ENCODE data around the gene SLC4A1AP.

DNA sequence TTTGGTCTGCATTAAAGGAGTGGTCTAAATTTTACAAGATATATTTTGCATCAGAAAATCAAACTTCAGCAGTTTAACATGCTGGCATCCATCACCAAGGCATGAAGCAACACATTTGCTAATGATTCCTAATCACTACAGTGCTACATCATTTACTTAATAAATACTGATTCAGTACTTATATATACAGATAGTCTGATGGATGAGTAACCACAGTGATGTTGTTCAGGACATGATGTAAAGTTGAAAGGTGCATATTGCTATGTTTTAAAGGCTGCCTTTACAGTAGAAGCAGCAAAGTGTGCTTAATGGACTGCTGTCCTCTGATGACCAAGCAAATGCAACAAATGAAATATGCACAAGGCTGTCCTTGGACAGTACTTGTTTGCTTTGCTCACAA lies 11.3 kb upstream of the SLC4A1AP start:
- TF ChIP-seq, protein P1, sequence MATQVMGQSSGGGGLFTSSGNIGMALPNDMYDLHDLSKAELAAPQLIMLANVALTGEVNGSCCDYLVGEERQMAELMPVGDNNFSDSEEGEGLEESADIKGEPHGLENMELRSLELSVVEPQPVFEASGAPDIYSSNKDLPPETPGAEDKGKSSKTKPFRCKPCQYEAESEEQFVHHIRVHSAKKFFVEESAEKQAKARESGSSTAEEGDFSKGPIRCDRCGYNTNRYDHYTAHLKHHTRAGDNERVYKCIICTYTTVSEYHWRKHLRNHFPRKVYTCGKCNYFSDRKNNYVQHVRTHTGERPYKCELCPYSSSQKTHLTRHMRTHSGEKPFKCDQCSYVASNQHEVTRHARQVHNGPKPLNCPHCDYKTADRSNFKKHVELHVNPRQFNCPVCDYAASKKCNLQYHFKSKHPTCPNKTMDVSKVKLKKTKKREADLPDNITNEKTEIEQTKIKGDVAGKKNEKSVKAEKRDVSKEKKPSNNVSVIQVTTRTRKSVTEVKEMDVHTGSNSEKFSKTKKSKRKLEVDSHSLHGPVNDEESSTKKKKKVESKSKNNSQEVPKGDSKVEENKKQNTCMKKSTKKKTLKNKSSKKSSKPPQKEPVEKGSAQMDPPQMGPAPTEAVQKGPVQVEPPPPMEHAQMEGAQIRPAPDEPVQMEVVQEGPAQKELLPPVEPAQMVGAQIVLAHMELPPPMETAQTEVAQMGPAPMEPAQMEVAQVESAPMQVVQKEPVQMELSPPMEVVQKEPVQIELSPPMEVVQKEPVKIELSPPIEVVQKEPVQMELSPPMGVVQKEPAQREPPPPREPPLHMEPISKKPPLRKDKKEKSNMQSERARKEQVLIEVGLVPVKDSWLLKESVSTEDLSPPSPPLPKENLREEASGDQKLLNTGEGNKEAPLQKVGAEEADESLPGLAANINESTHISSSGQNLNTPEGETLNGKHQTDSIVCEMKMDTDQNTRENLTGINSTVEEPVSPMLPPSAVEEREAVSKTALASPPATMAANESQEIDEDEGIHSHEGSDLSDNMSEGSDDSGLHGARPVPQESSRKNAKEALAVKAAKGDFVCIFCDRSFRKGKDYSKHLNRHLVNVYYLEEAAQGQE (IDR thresholded peaks at IDR 0.05; ENCODE audit: low read depth, low read length) = no peak
- TF ChIP-seq, protein P2, sequence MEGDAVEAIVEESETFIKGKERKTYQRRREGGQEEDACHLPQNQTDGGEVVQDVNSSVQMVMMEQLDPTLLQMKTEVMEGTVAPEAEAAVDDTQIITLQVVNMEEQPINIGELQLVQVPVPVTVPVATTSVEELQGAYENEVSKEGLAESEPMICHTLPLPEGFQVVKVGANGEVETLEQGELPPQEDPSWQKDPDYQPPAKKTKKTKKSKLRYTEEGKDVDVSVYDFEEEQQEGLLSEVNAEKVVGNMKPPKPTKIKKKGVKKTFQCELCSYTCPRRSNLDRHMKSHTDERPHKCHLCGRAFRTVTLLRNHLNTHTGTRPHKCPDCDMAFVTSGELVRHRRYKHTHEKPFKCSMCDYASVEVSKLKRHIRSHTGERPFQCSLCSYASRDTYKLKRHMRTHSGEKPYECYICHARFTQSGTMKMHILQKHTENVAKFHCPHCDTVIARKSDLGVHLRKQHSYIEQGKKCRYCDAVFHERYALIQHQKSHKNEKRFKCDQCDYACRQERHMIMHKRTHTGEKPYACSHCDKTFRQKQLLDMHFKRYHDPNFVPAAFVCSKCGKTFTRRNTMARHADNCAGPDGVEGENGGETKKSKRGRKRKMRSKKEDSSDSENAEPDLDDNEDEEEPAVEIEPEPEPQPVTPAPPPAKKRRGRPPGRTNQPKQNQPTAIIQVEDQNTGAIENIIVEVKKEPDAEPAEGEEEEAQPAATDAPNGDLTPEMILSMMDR (IDR thresholded peaks at IDR 0.05 in 2 of 3, conservative IDR thresholded peaks at IDR 0.05 in 1 of 3; ENCODE audit: control insufficient read depth in 2 of 3, extremely low read depth in 1 of 3, insufficient read depth in 1 of 3, low read depth in 3 of 3, low read length in 3 of 3) = no peak
